ENCODE results near the gene PAK6. TPM values are rescaled to one million over a fixed set of nuclear protein-coding genes. Genes with fewer than 3 reads are reported as not detected.

PAK6 gene
- total and polyA plus RNA-seq, 9 of the 15 experiments (the other 6 are each of a cell fraction or from before 2014, with no cell fraction given), result 0.03 to 0.74 (median 0.16) TPM; not detected in 2

DNA sequence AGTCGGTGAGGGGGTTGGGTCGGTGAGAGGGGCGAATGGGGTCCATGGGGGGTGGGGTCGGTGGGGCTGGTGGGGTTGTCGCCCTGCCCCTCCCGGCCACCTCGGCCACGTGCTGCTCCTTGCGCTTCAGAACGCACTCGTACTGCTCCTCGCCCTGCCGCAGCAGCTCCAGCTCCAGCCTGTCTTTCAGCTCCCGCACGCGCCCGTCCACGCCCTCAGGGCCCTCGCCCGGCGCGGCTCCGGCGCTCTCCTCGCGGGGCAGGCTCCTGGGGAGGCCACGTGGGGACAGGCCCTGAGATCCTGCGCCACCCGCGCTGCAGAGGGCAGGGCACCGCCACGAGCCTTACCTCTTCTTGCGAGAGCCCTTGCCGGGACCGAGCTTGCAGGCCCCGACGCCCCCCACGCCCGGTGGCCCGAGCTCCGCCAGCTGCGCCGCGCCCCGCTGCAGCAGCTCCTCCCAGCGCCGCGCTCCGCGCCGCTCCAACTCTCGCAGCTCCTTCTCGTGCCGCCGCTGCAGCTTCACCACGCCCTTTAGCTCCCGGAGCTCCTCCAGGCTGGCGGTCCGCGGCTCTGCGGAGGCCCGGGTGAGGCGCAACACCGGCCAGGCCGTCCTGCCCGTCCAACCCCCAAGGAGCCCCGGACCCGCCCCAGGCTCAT is 52.2 kb downstream of the PAK6 start (continued):
- TF ChIP-seq, protein P1, sequence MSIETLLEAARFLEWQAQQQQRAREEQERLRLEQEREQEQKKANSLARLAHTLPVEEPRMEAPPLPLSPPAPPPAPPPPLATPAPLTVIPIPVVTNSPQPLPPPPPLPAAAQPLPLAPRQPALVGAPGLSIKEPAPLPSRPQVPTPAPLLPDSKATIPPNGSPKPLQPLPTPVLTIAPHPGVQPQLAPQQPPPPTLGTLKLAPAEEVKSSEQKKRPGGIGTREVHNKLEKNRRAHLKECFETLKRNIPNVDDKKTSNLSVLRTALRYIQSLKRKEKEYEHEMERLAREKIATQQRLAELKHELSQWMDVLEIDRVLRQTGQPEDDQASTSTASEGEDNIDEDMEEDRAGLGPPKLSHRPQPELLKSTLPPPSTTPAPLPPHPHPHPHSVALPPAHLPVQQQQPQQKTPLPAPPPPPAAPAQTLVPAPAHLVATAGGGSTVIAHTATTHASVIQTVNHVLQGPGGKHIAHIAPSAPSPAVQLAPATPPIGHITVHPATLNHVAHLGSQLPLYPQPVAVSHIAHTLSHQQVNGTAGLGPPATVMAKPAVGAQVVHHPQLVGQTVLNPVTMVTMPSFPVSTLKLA (conservative IDR thresholded peaks at IDR 0.05), result peak; percentile 23 to 59; a peak in 2 of 4 replicates
- TF ChIP-seq SIN3A (IDR thresholded peaks at IDR 0.05; ENCODE audit: borderline replicate concordance in 2 of 2, control insufficient read depth in 1 of 2, low read depth in 2 of 2, low read length in 2 of 2) (0 out of 4 replicates have a peak, but pooled peaks of 1 of the 2 experiments have one; percentile 4), HNRNPL (IDR thresholded peaks at IDR 0.05; ENCODE audit: low read depth, low read length) (peak; percentile 87), TEAD4 (IDR thresholded peaks at IDR 0.05; ENCODE audit: low read length) (no peak), TEAD4 (CRISPR knock-in tag; IDR thresholded peaks at IDR 0.05; ENCODE audit: borderline replicate concordance) (peak; percentile 39; the same call in 1 of the 2 replicates), PHF8 (IDR thresholded peaks at IDR 0.05; ENCODE audit: borderline replicate concordance, low read length) (peak; percentile 47; the same call in 1 of the 2 replicates)
- TF ChIP-seq, protein P2, sequence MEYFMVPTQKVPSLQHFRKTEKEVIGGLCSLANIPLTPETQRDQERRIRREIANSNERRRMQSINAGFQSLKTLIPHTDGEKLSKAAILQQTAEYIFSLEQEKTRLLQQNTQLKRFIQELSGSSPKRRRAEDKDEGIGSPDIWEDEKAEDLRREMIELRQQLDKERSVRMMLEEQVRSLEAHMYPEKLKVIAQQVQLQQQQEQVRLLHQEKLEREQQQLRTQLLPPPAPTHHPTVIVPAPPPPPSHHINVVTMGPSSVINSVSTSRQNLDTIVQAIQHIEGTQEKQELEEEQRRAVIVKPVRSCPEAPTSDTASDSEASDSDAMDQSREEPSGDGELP (CRISPR knock-in tag; IDR thresholded peaks at IDR 0.05; ENCODE audit: borderline replicate concordance), result peak; percentile 62; the same call in 1 of the 2 replicates
- TF ChIP-seq, protein P3, sequence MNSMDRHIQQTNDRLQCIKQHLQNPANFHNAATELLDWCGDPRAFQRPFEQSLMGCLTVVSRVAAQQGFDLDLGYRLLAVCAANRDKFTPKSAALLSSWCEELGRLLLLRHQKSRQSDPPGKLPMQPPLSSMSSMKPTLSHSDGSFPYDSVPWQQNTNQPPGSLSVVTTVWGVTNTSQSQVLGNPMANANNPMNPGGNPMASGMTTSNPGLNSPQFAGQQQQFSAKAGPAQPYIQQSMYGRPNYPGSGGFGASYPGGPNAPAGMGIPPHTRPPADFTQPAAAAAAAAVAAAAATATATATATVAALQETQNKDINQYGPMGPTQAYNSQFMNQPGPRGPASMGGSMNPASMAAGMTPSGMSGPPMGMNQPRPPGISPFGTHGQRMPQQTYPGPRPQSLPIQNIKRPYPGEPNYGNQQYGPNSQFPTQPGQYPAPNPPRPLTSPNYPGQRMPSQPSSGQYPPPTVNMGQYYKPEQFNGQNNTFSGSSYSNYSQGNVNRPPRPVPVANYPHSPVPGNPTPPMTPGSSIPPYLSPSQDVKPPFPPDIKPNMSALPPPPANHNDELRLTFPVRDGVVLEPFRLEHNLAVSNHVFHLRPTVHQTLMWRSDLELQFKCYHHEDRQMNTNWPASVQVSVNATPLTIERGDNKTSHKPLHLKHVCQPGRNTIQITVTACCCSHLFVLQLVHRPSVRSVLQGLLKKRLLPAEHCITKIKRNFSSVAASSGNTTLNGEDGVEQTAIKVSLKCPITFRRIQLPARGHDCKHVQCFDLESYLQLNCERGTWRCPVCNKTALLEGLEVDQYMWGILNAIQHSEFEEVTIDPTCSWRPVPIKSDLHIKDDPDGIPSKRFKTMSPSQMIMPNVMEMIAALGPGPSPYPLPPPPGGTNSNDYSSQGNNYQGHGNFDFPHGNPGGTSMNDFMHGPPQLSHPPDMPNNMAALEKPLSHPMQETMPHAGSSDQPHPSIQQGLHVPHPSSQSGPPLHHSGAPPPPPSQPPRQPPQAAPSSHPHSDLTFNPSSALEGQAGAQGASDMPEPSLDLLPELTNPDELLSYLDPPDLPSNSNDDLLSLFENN (IDR thresholded peaks at IDR 0.05; ENCODE audit: low read depth in 2 of 2, low read length in 2 of 2), result no peak
- TF ChIP-seq, protein P4, sequence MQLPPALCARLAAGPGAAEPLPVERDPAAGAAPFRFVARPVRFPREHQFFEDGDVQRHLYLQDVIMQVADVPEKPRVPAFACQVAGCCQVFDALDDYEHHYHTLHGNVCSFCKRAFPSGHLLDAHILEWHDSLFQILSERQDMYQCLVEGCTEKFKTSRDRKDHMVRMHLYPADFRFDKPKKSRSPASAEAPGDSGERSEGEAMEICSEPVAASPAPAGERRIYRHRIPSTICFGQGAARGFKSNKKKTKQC (CRISPR knock-in tag; IDR thresholded peaks at IDR 0.05), result peak; percentile 68; the same call in 1 of the 2 replicates
- TF ChIP-seq, protein P5, sequence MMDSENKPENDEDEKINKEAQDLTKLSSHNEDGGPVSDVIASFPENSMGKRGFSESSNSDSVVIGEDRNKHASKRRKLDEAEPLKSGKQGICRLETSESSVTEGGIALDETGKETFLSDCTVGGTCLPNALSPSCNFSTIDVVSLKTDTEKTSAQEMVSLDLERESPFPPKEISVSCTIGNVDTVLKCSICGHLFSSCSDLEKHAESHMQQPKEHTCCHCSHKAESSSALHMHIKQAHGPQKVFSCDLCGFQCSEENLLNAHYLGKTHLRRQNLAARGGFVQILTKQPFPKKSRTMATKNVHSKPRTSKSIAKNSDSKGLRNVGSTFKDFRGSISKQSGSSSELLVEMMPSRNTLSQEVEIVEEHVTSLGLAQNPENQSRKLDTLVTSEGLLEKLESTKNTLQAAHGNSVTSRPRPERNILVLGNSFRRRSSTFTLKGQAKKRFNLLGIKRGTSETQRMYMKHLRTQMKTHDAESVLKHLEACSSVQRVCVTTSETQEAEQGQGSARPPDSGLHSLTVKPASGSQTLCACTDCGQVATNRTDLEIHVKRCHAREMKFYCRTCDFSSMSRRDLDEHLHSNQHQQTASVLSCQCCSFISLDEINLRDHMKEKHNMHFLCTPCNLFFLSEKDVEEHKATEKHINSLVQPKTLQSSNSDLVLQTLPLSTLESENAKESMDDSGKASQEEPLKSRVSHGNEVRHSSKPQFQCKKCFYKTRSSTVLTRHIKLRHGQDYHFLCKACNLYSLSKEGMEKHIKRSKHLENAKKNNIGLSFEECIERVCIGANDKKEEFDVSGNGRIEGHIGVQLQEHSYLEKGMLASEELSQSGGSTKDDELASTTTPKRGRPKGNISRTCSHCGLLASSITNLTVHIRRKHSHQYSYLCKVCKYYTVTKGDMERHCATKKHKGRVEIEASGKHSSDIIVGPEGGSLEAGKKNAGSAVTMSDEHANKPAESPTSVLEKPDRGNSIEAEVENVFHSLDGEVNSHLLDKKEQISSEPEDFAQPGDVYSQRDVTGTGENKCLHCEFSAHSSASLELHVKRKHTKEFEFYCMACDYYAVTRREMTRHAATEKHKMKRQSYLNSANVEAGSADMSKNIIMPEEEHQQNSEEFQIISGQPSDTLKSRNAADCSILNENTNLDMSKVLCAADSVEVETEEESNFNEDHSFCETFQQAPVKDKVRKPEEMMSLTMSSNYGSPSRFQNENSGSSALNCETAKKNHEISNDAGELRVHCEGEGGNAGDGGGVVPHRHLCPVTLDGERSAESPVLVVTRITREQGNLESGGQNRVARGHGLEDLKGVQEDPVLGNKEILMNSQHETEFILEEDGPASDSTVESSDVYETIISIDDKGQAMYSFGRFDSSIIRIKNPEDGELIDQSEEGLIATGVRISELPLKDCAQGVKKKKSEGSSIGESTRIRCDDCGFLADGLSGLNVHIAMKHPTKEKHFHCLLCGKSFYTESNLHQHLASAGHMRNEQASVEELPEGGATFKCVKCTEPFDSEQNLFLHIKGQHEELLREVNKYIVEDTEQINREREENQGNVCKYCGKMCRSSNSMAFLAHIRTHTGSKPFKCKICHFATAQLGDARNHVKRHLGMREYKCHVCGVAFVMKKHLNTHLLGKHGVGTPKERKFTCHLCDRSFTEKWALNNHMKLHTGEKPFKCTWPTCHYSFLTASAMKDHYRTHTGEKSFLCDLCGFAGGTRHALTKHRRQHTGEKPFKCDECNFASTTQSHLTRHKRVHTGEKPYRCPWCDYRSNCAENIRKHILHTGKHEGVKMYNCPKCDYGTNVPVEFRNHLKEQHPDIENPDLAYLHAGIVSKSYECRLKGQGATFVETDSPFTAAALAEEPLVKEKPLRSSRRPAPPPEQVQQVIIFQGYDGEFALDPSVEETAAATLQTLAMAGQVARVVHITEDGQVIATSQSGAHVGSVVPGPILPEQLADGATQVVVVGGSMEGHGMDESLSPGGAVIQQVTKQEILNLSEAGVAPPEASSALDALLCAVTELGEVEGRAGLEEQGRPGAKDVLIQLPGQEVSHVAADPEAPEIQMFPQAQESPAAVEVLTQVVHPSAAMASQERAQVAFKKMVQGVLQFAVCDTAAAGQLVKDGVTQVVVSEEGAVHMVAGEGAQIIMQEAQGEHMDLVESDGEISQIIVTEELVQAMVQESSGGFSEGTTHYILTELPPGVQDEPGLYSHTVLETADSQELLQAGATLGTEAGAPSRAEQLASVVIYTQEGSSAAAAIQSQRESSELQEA (IDR thresholded peaks at IDR 0.05; ENCODE audit: low read depth), result no peak

All from K562 (cell line).